Mesendoderm (in vitro differentiated cells): ENCODE results near the gene B4GALNT3.

Experiments used
- DNase-seq: peaks from one replicate; pipeline ENCODE4 v3.0.0; 2013
- H2AK5ac ChIP-seq: 2 replicates; pipeline ENCODE4 v1.6.1; 2013; ENCODE audit warnings: low read length, inconsistent platforms
- H2BK120ac ChIP-seq: 2 replicates; pipeline ENCODE4 v1.6.1; 2013; ENCODE audit warnings: low read depth, mild to moderate bottlenecking, low read length, moderate library complexity, mixed read lengths
- H2BK15ac ChIP-seq: replicated peaks from 2 replicates; pipeline ENCODE4 v1.6.1; 2013; ENCODE audit warnings: low read depth, mild to moderate bottlenecking, moderate library complexity
- H2BK5ac ChIP-seq: 2 replicates; pipeline ENCODE4 v1.6.1; 2013; ENCODE audit warnings: low read length, inconsistent platforms
- H3K18ac ChIP-seq: 2 replicates; pipeline ENCODE4 v1.6.1; 2013; ENCODE audit warnings: mild to moderate bottlenecking, low read length, mixed read lengths
- H3K23ac ChIP-seq: one replicate; pipeline ENCODE4 v1.6.1; 2013; ENCODE audit warnings: low read length
- H3K27ac ChIP-seq: 2 replicates; pipeline ENCODE4 v1.5.1; 2013; ENCODE audit warnings: low read depth, mild to moderate bottlenecking, inconsistent platforms, low read length, moderate library complexity
- H3K27me3 ChIP-seq: 2 replicates; pipeline ENCODE4 v1.6.1; 2013; ENCODE audit warnings: low read length, control low read depth, mild to moderate bottlenecking, inconsistent platforms; ENCODE audit not compliant: insufficient read depth, poor library complexity
- H3K36me3 ChIP-seq: 2 replicates; pipeline ENCODE4 v1.6.1; 2013; ENCODE audit warnings: low read length, inconsistent platforms; ENCODE audit not compliant: control insufficient read depth, insufficient read depth
- H3K4ac ChIP-seq: one replicate; pipeline ENCODE4 v1.6.1; 2013; ENCODE audit warnings: low read depth, mild to moderate bottlenecking, low read length, moderate library complexity
- H3K4me1 ChIP-seq: 2 replicates; pipeline ENCODE4 v1.6.1; 2013; ENCODE audit warnings: low read depth, low read length, inconsistent platforms; ENCODE audit not compliant: control insufficient read depth
- H3K4me2 ChIP-seq: 2 replicates; pipeline ENCODE4 v1.6.1; 2013; ENCODE audit warnings: low read length
- H3K4me3 ChIP-seq: 2 replicates; pipeline ENCODE4 v1.5.1; 2013; ENCODE audit warnings: mild to moderate bottlenecking, low read length
- H3K56ac ChIP-seq: one replicate; pipeline ENCODE4 v1.6.1; 2013; ENCODE audit warnings: low read length
- H3K79me1 ChIP-seq: 2 replicates; pipeline ENCODE4 v1.6.1; 2013; ENCODE audit warnings: low read length, inconsistent platforms
- H3K79me2 ChIP-seq: 2 replicates; pipeline ENCODE4 v1.6.1; 2013; ENCODE audit warnings: mild to moderate bottlenecking, low read length; ENCODE audit not compliant: control insufficient read depth, insufficient read depth
- H3K9ac ChIP-seq: 2 replicates; pipeline ENCODE4 v1.6.1; 2013; ENCODE audit warnings: low read length, inconsistent platforms
- H4K5ac ChIP-seq: one replicate; pipeline ENCODE4 v1.6.1; 2013; ENCODE audit warnings: low read length
- H4K8ac ChIP-seq: one replicate; pipeline ENCODE4 v1.6.1; 2013; ENCODE audit warnings: low read depth, mild to moderate bottlenecking, control low read depth, low read length, moderate library complexity
- WGBS: extraction: QIAGEN DNeasy Blood & Tissue Kit; methylation state at CpG from one replicate; pipeline ENCODE4 v1.1.7; 2013; ENCODE audit warnings: low lambda C conversion rate, missing lambda C conversion rate; ENCODE audit not compliant: insufficient coverage; ENCODE audit errors: extremely low coverage; 5-methylcytosine and 5-hydroxymethylcytosine counted together

The B4GALNT3 gene

DNA sequence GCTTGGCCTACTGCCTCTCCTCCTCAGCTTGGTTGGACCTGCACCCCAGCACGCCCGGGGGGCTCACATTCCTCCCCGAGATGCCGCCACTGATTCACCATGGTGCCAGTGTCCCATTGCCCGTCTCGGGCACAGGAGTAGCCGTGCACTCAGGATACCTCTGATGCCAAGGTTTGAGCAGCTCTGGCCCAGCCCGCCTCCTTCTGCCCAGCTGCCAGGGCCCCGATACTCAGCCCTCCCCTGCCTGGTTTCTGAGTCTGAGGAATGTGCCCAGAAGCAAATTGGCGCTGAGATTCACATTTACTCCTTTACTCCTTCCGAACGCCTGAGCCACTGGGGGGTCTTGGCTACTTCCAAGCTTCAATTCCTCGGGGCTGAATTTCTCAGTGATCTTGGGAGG, 140.0 kb downstream of the B4GALNT3 start:
- H3K79me1 ChIP-seq = no peaks in the 10 kb centered on the region
- no peak overlapping the region for H3K4ac ChIP-seq
- no peak for DNase-seq

DNA sequence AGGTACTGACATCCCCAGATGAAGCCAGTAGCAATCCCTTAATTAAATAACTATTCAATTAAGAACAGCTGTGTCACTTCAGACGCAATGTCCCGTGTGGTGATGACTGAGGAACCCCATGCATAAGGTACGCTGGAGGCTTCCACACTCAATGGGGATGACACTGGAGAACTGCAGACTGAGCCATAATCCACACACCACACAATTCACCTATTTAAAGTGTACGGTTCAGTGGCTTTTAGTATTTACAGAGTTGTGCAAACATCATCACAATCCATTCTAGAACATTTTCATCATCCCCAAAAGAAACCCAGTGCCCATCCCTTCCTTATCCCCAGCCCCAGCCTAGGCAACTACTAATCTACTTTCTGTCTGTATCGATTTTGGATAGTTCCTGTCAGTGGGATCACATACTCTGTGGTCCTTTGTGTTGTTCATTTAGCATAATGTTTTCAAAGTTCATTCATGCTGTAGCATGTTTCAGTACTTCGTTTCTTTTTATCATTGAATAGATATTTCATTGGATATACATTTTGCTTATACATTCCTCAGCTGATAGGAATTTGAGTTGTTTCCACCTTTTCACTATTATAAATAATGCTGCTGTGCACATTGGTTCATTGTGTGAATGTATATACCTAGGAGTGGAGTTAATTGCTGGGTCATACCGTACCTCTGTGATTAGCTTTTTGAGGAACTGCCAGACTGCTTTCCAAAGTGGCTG, 142.4 kb downstream of the B4GALNT3 start:
- WGBS = no CpG with 5 or more reads among the region's 7 CpGs
- H2AK5ac ChIP-seq = no peak overlapping the region
- no peaks in the 10 kb centered on the region for H3K4me1 ChIP-seq
- H3K18ac ChIP-seq = no peak overlapping the region
- H3K79me2 ChIP-seq = no peaks in the 10 kb centered on the region
- no peak overlapping the region for H3K27ac ChIP-seq
- no peak overlapping the region for H3K9ac ChIP-seq
- no peak overlapping the region for H4K8ac ChIP-seq
- no peaks in the 10 kb centered on the region for H3K79me1 ChIP-seq
- H2BK120ac ChIP-seq = no peak overlapping the region
- no peak overlapping the region for H2BK5ac ChIP-seq
- no peaks in the 10 kb centered on the region for H3K36me3 ChIP-seq
- no peak overlapping the region for H3K56ac ChIP-seq
- H2BK15ac ChIP-seq = no peak overlapping the region
- H3K4me3 ChIP-seq = no peak overlapping the region
- no peak overlapping the region for H3K4ac ChIP-seq
- no peak for DNase-seq
- H3K27me3 ChIP-seq = no peaks in the 10 kb centered on the region
- no peak overlapping the region for H3K4me2 ChIP-seq
- H3K23ac ChIP-seq = no peak overlapping the region
- H4K5ac ChIP-seq = no peak overlapping the region

More for the DNA sequence above, 140.0 kb downstream of the B4GALNT3 start:
- H3K4me2 ChIP-seq = no peak overlapping the region
- no peak overlapping the region for H2BK120ac ChIP-seq
- no peak overlapping the region for H3K9ac ChIP-seq
- H3K27ac ChIP-seq = no peak overlapping the region
- no peak overlapping the region for H4K8ac ChIP-seq
- H3K27me3 ChIP-seq = no peaks in the 10 kb centered on the region
- H3K4me1 ChIP-seq = no peaks in the 10 kb centered on the region
- no peak overlapping the region for H2BK15ac ChIP-seq
- no peak overlapping the region for H3K23ac ChIP-seq
- H4K5ac ChIP-seq = no peak overlapping the region
- no peak overlapping the region for H2BK5ac ChIP-seq
- H3K36me3 ChIP-seq = no peaks in the 10 kb centered on the region
- no peak overlapping the region for H2AK5ac ChIP-seq
- WGBS = no CpG with 5 or more reads among the region's 13 CpGs
- no peak overlapping the region for H3K18ac ChIP-seq
- H3K4me3 ChIP-seq = no peak overlapping the region
- no peak overlapping the region for H3K56ac ChIP-seq
- no peaks in the 10 kb centered on the region for H3K79me2 ChIP-seq

DNA sequence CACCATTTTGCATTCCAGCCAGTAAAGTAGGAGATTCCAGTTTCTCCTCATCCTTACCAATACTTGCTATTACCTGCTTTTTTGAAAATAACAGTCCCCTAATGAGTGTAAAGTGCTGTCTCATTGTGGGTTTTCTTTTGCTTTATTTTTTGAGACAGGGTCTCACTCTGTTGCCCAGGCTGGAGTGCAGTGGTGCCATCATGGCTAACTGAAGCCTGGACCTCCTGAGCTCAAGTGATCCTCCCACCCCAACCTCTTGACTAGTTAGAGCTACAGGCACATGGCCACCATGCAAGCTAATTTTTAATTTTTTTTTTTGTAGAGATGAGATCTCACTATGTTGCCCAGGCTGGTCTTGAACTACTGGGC, 142.9 kb downstream of the B4GALNT3 start:
- Histone ChIP-seq H4K5ac (no peak overlapping the region), H4K8ac (no peak overlapping the region)

DNA sequence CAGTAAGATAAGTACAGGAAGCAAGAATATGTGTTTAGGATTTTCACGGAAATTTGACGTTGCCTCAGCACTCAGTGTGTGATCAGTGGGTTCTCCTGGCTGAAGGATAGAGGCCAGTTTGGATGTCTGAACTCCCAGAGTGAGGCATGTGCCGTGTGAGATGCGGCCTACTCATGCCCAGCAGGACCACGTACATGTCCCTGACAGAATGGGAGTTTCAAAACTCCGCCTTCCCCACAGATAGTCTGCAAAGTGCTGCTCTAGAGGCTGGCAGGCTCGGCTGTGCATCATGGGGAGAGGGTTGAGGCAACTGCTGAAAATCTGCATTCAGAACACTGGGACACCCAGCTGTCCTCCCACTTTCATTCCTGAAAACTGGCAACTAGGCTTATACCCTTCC, 145.2 kb downstream of the B4GALNT3 start:
- no peak overlapping the region for H3K23ac ChIP-seq
- no peaks in the 10 kb centered on the region for H3K79me1 ChIP-seq
- H3K4me3 ChIP-seq = no peak overlapping the region
- no peak overlapping the region for H2BK15ac ChIP-seq
- H3K9ac ChIP-seq = no peak overlapping the region
- H2AK5ac ChIP-seq = no peak overlapping the region
- H4K5ac ChIP-seq = no peak overlapping the region
- H3K79me2 ChIP-seq = no peaks in the 10 kb centered on the region
- H2BK5ac ChIP-seq = no peak overlapping the region
- no CpG with 5 or more reads among the region's 7 CpGs for WGBS
- no peaks in the 10 kb centered on the region for H3K36me3 ChIP-seq
- no peak overlapping the region for H3K4ac ChIP-seq
- H3K4me1 ChIP-seq = no peaks in the 10 kb centered on the region
- no peak overlapping the region for H3K18ac ChIP-seq
- H4K8ac ChIP-seq = no peak overlapping the region
- H3K27ac ChIP-seq = no peak overlapping the region
- no peak for DNase-seq
- no peaks in the 10 kb centered on the region for H3K27me3 ChIP-seq
- no peak overlapping the region for H3K4me2 ChIP-seq
- no peak overlapping the region for H2BK120ac ChIP-seq
- no peak overlapping the region for H3K56ac ChIP-seq

More for the DNA sequence above, 142.9 kb downstream of the B4GALNT3 start:
- DNase-seq = no peak
- Histone ChIP-seq H3K23ac (no peak overlapping the region), H2BK120ac (no peak overlapping the region), H3K56ac (no peak overlapping the region), H3K4me3 (no peak overlapping the region), H3K9ac (no peak overlapping the region), H3K18ac (no peak overlapping the region), H3K79me1 (no peaks in the 10 kb centered on the region), H2BK15ac (no peak overlapping the region), H3K36me3 (no peaks in the 10 kb centered on the region), H2BK5ac (no peak overlapping the region), H3K79me2 (no peaks in the 10 kb centered on the region), H3K27ac (no peak overlapping the region), H2AK5ac (no peak overlapping the region), H3K27me3 (no peaks in the 10 kb centered on the region), H3K4me2 (no peak overlapping the region), H3K4me1 (no peaks in the 10 kb centered on the region), H3K4ac (no peak overlapping the region)

DNA sequence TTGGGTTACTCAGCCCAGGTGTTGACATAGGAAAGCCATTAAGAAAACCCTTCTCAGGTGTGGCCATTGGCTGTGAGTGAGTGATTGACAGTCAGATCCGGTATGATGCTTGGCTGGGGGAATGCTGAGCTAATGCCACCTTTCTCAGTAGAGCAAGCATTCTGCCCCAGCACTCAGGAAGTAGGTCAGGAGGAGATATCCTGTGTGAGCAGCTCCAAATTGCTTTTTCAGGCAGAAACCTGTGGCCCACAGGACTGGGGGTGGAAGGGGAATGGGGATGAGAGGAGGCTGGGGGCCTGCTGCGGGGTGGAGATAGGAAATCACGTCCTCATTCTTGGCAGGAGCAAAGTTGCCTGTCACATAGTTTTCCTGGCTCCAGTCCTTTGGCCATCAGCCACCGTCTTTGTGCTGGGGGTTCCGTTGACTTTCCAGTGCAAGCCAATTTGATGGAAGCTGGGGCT, 147.8 kb downstream of the B4GALNT3 start:
- no peak overlapping the region for H2BK120ac ChIP-seq
- no peak overlapping the region for H2BK15ac ChIP-seq
- no peak overlapping the region for H3K27ac ChIP-seq
- H3K4ac ChIP-seq = no peak overlapping the region
- H2BK5ac ChIP-seq = no peak overlapping the region
- no peak overlapping the region for H3K56ac ChIP-seq
- no peak overlapping the region for H3K4me2 ChIP-seq
- no peak overlapping the region for H3K4me3 ChIP-seq
- H4K8ac ChIP-seq = no peak overlapping the region
- H2AK5ac ChIP-seq = no peak overlapping the region
- H3K79me1 ChIP-seq = no peaks in the 10 kb centered on the region
- WGBS = no CpG with 5 or more reads among the region's 5 CpGs
- no peaks in the 10 kb centered on the region for H3K79me2 ChIP-seq
- peak; percentile 66 for DNase-seq
- no peak overlapping the region for H4K5ac ChIP-seq
- no peak overlapping the region for H3K18ac ChIP-seq
- H3K9ac ChIP-seq = no peak overlapping the region
- H3K27me3 ChIP-seq = no peaks in the 10 kb centered on the region
- H3K36me3 ChIP-seq = no peaks in the 10 kb centered on the region
- no peak overlapping the region for H3K23ac ChIP-seq
- no peaks in the 10 kb centered on the region for H3K4me1 ChIP-seq

DNA sequence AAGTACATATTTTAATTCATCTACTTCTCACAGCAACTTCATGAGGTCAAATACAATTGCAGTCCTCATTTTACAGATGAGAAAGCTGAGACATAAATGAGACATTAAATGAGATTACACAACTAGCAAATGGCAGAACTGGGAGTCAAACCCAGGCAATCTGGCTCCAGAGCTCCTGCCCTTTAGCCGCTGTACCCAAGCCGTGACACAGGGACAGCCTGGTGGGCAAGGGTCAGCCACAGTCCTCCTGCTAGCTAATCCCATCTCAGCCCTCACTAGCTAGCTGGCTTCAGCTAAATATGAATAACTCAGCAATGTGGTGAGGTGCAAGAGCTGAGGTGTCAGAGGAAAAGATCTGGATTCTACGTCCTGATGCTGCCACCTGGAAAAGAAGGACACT, 148.7 kb downstream of the B4GALNT3 start:
- WGBS = no CpG with 5 or more reads among the region's 3 CpGs
- no peaks in the 10 kb centered on the region for H3K79me1 ChIP-seq
- no peak for DNase-seq
- H3K27me3 ChIP-seq = no peaks in the 10 kb centered on the region
- no peak overlapping the region for H2BK5ac ChIP-seq
- H3K36me3 ChIP-seq = no peaks in the 10 kb centered on the region
- no peak overlapping the region for H3K23ac ChIP-seq
- no peak overlapping the region for H3K18ac ChIP-seq
- no peak overlapping the region for H3K4me3 ChIP-seq
- no peak overlapping the region for H3K56ac ChIP-seq
- H3K4me2 ChIP-seq = no peak overlapping the region
- no peak overlapping the region for H2BK120ac ChIP-seq
- no peak overlapping the region for H3K9ac ChIP-seq
- H2AK5ac ChIP-seq = no peak overlapping the region
- H4K8ac ChIP-seq = no peak overlapping the region
- H2BK15ac ChIP-seq = no peak overlapping the region
- no peak overlapping the region for H3K27ac ChIP-seq
- no peaks in the 10 kb centered on the region for H3K79me2 ChIP-seq
- no peaks in the 10 kb centered on the region for H3K4me1 ChIP-seq
- H3K4ac ChIP-seq = no peak overlapping the region
- H4K5ac ChIP-seq = no peak overlapping the region
